Activated CD4-positive, CD25-positive, alpha-beta regulatory T cell treated with anti-CD3 and anti-CD28 coated beads, Interleukin-2, amount 50 U/mL, for 72 hours (primary cell): Measurements from ENCODE around the gene ZNF281.

Source experiments
- DNase-seq: peaks from one replicate; pipeline ENCODE4 v3.0.0; 2021

ZNF281 gene

DNA sequence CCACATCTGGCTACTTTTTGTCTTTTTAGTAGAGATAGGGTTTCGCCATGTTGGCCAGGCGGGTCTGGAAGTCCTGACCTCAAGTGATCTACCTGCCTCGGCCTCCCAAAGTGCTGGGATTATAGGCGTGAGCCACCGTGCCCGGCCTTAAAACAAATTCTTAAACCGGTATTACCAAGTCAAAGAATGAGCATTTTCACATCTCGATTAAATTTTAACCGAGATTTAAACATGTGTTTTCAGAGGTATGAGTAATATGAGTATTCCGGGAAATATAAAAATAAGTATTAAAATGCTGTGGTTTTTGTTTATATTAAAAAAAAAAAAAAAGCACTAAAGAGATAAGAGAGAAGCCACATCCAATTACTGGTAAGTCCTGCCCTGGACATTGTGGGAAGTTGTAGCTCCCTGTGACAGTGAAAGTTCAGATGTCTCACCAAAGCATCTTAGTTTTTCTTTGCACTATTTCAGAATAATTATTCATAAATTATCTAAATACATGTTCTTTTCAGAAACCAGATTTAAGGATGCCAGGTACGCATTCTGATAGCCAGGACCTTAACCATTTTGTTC, 24.9 kb downstream of the ZNF281 start:
- DNase-seq, result no peak

GRCh38 chr1:200381256-200381984, 28.4 kb downstream of the ZNF281 start:
- DNase-seq, result no peak

GRCh38 chr1:200380589-200381021, 29.2 kb downstream of the ZNF281 start:
- no peak for DNase-seq

DNA sequence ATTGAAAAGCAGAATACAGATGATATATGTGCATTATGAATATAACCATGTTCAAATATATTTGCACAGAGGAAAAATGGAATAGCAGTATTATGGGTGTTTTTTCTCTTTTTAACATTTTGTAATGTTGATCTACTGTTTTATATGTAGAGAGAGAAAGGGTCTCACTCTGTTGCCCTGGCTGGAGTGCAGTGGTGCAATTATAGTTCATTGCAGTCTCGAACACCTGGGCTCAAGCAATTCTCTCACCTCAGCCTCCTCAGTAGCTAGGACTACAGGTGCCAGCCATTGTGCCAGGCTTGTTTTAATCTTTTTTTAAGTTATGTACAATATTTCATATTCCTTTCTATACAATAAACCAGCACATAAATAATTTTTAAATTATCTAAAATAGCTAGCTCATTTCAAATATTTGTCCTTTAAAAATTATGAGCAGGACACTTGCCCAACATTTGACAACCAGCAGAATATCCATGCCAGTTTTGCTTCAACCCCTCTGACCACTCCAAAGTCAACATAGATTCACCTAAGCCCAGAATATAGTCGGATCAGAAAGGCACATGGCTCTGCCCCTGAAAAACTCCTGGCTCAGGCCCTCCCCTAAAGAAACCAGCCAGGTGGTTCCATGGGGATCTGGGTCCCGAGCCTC, 29.8 kb downstream of the ZNF281 start:
- no peak for DNase-seq

- DNase-seq, result no peak
Measured at GRCh38 chr1:200379432-200379757, 30.4 kb downstream of the ZNF281 start.

GRCh38 chr1:200378096-200378495, 31.7 kb downstream of the ZNF281 start:
- DNase-seq, result no peak

DNA sequence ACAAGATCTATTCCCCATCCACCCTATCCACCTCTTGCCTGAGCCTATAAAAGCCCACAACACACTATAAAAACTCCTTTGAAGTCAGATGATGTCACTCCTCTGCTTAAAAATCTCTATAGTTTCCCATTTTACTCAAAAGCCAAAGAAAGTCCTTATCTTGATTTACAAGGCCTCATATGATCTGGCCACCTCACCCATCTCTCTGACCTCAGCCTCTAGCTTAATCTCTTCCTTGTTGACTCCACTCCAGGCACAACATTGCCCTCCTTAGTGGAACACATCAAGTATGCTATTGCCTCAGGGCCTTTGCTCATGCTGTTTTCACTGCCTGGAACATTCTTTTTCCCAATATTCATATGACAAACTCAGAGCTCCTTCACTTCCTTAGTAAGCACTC, 33.3 kb downstream of the ZNF281 start:
- no peak for DNase-seq

GRCh38 chr1:200374569-200375295, 35.1 kb downstream of the ZNF281 start:
- DNase-seq, result no peak

GRCh38 chr1:200373811-200374231, 36.0 kb downstream of the ZNF281 start:
- DNase-seq, result no peak

DNA sequence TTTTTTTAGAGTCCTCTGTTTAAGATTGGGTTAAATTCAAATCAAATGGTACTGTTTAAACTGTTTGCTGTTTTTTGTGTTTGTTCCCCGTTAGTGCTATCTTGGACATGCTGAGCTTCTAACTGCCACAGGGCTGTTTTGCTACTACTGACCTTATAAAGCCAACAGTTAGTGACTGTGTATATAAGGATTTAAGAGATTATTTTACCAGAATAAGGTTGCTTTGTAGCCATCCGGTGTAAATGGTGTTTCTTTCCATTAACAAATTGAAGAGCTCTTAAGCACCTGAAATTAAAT, 37.0 kb downstream of the ZNF281 start:
- no peak for DNase-seq

DNA sequence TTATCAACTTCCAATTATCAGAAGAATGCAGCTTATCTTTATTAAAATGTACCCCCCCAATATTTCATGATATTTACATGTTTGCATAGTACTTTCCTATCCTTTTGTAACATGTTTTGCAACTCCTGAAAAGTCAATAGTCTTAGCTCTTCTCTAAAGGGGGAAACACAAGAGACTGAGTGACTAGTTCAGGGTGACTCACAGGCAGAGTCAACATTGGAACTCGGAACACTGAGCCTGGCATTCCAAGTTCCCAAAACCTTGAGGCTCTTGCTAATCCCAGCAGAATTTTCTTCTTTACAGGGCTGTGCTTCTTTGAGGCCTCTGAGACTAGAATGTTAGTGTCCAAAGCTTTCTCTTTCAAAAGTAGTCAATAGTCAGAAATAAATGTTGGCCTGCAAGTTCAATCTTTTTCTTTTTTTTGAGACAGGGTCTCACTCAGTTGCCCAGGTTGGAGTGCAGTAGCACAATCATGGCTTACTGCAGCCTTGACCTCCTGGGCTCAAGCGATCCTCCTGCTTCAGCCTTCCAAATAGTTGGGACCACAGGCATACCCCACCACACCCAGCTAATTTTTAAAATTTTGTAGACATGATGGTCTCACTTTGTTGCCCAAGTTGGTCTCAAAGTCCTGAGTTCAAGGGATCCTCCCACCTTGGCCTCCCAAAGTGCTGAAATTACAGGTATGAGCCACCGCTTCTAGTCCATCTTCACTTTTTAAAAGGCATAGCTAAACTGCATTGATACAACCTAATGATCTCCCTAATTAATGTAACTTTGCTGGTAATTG, 37.5 kb downstream of the ZNF281 start:
- no peak for DNase-seq

DNA sequence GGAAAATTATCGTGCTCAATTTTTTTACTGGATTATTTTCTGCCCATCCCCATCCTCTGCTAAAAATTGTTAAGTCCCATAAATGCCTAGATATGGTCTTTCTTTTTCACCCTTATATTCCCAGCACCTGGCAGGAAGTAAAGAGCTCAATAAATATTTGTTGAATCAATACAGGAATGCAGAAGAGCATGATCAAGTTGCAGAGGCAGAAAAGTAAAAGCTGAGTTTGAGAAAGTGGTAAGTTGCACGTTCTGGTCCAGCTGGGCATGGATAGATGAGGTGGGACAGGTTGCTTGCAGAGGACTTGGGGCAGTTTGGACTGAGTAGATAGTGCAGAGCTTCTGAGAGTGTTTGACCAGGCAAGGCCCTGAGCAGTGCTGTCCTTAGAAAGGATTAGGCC, 40.1 kb downstream of the ZNF281 start:
- no peak for DNase-seq

GRCh38 chr1:200369131-200369530, 40.7 kb downstream of the ZNF281 start:
- DNase-seq, result no peak

DNA sequence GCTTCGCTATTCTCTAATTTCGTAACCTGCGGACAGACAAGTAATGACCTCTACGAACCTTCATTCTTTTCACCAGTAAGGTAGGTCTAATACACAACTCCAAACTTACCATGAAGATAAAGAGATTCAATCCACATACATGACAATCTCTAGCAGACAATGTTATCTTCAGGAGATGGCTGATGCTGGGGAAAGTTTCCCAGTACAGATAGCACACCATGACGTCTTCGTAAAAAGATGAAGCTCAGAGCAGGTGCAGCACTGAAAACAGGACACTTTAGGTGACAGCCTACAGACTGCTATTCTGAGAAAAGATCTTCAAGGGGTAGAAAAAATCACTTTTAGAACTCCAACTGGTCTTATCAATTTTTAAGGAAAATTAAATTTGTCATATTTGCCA, 41.3 kb downstream of the ZNF281 start:
- DNase-seq, result no peak

- no peak for DNase-seq
Measured at GRCh38 chr1:200367841-200368534, 41.8 kb downstream of the ZNF281 start.

DNA sequence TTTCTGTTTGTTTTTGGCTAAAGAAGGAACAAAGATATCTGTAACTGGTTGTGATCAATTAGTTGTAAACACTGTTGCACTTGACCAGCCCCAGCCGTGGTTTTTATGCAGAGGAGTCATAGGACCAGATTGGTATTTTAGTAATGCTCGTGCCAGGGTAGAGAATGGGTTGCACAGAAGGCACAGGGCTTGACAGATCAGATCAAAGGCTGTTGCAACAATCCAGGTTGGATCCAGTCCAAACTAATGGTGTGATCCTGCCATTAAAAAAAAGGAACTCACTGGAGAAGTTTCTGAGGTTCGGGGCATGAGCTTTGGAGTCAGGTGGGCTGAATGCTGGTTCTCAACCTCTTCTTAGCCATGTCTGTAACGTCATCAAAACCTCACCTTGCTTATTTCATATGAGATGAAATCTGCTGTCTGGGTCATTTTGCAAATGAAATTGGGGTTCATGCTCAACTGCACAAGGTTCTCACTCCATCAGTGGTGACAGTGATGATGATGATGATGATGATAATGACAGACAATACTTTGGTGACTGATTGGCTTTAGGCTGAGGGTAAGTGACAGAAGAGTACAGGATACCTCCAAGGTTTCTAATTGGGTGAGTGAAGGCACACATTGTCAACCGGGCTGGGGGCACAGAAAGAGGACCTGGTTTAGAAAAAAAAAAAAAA, 43.1 kb downstream of the ZNF281 start:
- DNase-seq, result no peak

GRCh38 chr1:200365897-200366426, 43.9 kb downstream of the ZNF281 start:
- DNase-seq, result no peak

- DNase-seq, result no peak
Measured at GRCh38 chr1:200364831-200365230, 45.0 kb downstream of the ZNF281 start.

- DNase-seq, result no peak
Measured at GRCh38 chr1:200364091-200364759, 45.6 kb downstream of the ZNF281 start.

GRCh38 chr1:200363264-200363933, 46.4 kb downstream of the ZNF281 start:
- DNase-seq, result no peak
